ENCODE data around the gene FAF1.

The FAF1 gene

GRCh38 chr1:50450861-50451653 is 509.0 kb downstream of the FAF1 start:
- TF ChIP-seq CTCF (IDR thresholded peaks at IDR 0.05; ENCODE audit: extremely low read depth, missing control alignments) = no peak
- DNase-seq (ENCODE audit: low spot score) = no peak

GRCh38 chr1:50447961-50448360 is 512.1 kb downstream of the FAF1 start:
- no peak for DNase-seq (ENCODE audit: low spot score)
- TF ChIP-seq CTCF (IDR thresholded peaks at IDR 0.05; ENCODE audit: extremely low read depth, missing control alignments) = no peak

GRCh38 chr1:50441183-50441582 is 518.9 kb downstream of the FAF1 start:
- no peak for DNase-seq (ENCODE audit: low spot score)
- no peak for TF ChIP-seq CTCF (IDR thresholded peaks at IDR 0.05; ENCODE audit: extremely low read depth, missing control alignments)

GRCh38 chr1:50438945-50439344 is 521.1 kb downstream of the FAF1 start:
- no peak for TF ChIP-seq CTCF (IDR thresholded peaks at IDR 0.05; ENCODE audit: extremely low read depth, missing control alignments)
- DNase-seq (ENCODE audit: low spot score) = no peak

- no peak for DNase-seq (ENCODE audit: low spot score)
- TF ChIP-seq CTCF (IDR thresholded peaks at IDR 0.05; ENCODE audit: extremely low read depth, missing control alignments) = no peak
Measured at GRCh38 chr1:50436489-50436888, 523.6 kb downstream of the FAF1 start.

GRCh38 chr1:50430010-50430405 is 530.1 kb downstream of the FAF1 start:
- no peak for DNase-seq (ENCODE audit: low spot score)

More at GRCh38 chr1:50430010-50430405, 530.1 kb downstream of the FAF1 start:
- no peak for TF ChIP-seq CTCF (IDR thresholded peaks at IDR 0.05; ENCODE audit: extremely low read depth, missing control alignments)

Measured in GM20000 (cell line).